Stimulated activated CD4-positive, alpha-beta T cell treated with anti-CD3 and anti-CD28 coated beads, Interleukin-15, amount 100 ng/mL, for 1 hour (primary cell): ENCODE results near the gene POPDC2.

ENCODE experiments used
- DNase-seq, 2 donors: peaks; one replicate each; pipeline ENCODE4 v3.0.0-alpha.2; 2020; ENCODE audit warnings: low read depth in 1 of 2, low spot score in 1 of 2

Gene POPDC2

DNA sequence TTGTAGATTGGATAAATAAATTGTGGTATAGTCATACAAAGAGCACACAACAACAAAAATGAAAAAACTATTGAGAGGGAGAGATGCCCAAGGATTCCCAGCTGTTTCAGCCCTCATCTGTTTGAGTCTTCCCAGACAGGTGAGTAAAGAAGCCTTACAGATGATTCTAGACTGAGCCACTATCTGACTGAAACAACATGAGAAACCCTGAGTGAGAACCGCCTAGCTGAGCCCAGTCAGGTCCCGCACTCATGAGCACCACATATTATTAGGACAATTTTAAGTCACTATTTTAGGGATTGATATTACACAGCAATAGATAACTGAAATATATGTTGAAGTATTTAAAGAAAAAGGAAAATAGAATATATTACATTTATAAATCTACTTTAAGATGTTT is 19.0 kb downstream of the POPDC2 start:
- DNase-seq, result no peak

DNA sequence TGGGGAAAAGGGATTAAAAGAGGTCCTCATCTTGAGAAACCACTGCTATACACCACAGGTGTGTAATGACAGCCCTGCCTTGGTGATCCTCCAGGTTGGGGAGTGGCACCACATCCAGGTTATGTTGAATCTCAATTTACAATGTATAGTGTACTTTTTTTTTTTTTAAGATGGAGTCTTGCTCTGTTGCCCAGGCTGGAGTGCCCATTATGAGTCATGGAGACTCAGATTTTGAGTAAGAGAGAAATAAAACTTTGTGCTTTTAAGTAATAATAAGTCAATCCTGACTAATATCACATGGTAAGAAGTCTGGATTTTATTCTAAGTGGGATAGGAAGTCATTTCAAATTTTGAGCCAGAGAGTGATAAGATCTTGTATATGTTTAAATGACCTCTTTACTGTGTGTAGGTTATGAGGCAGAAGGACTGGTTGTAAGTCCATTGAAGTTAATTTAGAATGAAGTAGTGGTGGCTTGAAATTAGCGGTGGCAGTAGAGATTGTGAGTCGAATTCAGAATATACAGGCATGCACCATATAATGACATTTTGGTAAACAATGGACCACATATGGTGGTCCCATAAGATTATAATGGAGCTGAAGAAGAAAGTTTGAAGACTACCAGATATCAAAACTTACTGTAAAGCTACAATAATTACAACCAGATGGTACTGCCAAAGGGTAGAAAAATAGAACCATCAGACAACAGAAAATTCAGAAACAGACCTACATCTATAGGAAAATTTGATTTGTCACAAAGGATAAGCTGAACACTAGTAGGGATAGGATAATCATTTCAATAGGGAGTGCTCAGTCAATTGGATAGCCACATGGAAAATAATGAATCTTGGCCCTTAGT is 20.7 kb downstream of the POPDC2 start:
- DNase-seq, result no peak

DNA sequence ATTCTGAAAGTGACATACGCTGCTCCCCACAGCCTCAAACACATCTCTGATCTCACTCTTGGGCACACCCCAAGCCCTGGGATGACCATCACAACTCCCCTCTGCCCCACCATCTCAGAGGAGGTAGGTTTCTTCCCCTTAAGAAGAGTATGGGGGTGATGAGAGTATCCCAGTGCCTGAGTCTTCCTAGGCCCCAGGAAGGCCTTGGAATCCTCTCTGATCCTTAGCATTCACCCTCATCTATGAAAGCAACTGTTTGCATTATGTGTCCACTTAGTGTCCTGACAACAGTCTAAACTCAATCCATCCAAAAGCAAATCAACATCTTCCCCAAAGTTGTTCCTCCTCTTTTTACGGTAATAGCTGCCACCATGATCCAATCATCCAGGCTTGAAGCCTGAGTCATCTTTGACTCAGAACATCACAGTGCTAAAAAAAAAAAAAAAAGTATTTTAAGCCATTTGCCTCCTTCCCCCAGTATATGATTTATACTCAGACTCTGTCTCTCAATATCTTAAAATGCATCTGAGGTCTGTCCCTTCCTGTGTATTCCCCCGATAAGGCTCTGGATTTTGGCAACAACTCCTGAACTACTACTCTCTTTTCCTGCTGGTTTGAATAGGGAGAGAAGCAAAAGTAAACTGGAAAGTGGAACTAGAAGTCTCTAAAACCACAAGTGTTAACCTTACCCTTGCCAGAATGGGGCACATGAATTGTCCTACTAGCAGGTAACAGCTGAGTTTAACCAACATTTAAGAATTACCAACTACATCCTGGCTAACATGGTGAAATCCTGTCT is 22.5 kb downstream of the POPDC2 start:
- no peak for DNase-seq

DNA sequence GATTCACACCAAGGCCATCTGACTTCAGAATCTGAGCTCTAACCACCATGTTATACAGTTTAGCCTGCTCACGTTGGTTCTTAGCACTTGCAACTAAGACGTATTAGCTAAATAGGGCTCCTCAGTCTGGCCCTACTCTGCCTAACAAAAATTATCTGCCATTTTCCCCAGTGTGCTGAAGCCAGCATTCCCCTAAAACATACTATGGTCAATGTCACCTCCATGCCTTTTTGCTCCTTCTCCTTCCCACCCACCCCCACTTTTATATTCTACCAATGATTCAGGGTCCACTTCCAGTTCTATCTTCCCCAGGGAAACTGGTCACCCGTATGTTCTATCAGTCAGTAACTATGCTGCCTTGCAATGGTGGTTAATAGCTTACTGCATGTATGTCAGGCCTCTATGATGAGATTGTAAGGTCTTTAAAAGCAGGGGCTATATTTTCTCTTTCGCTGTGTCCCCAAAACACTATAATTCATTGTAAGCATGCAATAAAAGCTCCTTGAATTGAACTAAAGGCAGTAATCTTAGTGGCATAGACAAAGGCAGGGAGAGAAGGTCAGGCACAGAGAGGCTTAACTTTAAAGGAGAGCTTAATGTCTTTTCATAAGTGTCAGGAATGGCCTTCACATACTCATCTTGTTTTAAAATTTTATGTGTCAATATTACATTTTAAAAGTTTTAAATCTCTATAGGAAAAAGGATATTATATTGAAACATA is 23.3 kb downstream of the POPDC2 start:
- no peak for DNase-seq

GRCh38 chr3:119636249-119636648 is 24.1 kb downstream of the POPDC2 start:
- DNase-seq, result no peak

- no peak for DNase-seq
These were observed 24.7 kb downstream of the POPDC2 start for GRCh38 chr3:119635719-119636118.

DNA sequence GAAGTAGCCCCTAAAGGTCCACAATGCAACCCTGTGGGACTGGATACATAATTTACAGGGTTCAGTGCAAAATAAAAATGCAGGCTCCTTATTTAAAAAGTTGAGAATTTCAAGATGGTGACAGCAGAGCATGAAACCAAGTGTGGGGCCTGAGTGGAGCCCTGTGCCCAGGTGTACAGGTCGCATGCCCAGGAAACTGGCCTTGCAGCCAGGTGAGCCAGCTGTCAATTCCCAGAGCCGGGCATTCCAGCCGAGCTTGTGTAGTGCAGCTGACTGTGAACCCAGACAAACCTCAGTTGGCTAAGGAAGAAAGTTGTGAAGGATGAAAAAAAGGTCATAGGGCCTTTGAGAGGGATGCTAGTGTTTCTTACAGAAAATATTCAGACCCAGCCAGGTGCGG is 27.6 kb downstream of the POPDC2 start:
- no peak for DNase-seq

GRCh38 chr3:119632216-119632615 is 28.2 kb downstream of the POPDC2 start:
- no peak for DNase-seq

GRCh38 chr3:119631516-119631915 is 28.9 kb downstream of the POPDC2 start:
- no peak for DNase-seq

DNA sequence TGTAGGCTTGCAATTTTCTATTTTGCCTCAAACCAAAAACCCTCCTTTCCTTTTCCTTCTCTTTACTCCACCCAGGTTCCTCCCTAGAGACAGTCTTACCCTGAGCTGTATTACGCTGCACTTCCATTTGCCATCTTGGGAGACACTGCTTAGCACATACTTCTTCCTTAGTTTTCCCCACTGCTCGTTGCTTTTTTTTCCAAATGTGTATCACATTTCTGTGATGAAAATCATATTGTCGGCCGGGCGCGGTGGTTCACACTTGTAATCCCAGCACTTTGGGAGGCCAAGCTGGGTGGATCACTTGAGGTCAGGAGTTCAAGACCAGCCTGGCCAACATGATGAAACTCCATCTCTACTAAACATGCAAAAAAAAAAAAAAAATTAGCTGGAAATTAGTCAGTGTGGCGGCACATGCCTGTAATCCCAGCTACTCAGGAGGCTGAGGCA is 29.5 kb downstream of the POPDC2 start:
- DNase-seq, result no peak

- no peak for DNase-seq
These were observed 30.1 kb downstream of the POPDC2 start for GRCh38 chr3:119630128-119630879.

GRCh38 chr3:119628816-119629445 is 31.5 kb downstream of the POPDC2 start:
- no peak for DNase-seq

DNA sequence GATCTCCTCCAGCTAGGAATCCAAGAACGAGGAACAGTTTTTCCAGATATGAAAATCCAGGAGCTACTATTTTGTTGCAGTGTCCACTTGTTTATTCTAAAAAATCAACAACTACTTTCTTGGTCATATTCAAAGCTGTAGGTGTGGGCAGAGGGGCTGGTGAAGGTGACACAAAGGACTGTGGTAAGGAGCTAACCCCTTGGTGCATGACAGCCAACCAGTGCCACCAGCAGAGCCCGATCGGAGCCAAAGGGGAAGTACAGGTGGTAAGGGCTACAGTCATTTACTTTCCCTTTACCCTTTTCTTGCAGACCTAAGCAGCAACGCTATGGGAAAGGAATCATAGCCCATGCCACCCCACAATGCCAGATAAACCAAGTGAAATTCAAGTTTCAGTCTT is 32.0 kb downstream of the POPDC2 start:
- DNase-seq, result no peak

- DNase-seq, result no peak
These were observed 32.9 kb downstream of the POPDC2 start for GRCh38 chr3:119627461-119627860.

DNA sequence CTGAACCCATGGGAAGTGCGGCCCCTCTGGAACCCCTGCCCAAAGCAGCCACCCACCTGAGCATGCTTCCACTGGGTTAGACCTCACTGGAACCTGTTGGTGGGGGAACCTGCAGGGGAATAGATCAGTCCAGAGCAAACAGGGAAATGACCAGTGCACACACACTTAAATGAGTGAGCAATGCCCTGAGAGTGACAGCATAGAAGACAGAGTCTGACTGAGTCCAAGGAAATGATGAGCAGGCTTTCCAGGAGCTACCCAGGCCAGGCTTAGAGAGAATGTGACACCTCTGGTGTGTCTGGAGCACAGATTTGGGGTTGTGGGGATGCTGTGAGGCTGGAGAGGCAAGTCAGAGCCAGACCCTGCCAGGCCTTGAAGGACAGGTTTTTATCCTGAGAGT is 34.2 kb downstream of the POPDC2 start:
- no peak for DNase-seq

GRCh38 chr3:119625451-119626153 is 34.8 kb downstream of the POPDC2 start:
- no peak for DNase-seq

- no peak for DNase-seq
These were observed 36.2 kb downstream of the POPDC2 start for GRCh38 chr3:119624002-119624720.

DNA sequence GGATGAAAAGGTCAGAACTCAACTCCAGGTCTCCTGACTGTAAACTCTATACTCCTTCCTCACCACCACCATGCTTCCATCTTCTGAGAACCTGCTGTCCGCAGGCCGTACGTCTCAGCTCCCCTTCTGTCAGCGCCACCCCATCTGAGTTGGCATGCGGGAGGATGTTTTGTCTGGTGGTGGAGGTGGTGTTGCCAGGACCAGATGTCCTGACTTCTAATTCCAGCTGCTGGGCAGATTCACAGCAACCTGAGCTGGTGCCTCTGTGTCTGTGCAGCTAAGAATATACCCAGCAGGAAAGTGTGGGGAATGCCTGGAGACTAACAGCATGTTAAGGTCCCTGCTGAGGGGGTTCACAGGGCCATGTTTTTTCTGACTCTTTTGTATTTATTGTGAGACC is 39.5 kb downstream of the POPDC2 start:
- no peak for DNase-seq

- no peak for DNase-seq
These were observed 41.3 kb downstream of the POPDC2 start for GRCh38 chr3:119619094-119619493.
